OCI-LY1 (cell line): Measurements from ENCODE around the gene DCAF12.

Experiments used
- H2AFZ ChIP-seq: fragments of 200-600 bp; sonication (generic), shearing (Covaris generic); 2 replicates; pipeline ENCODE4 v1.6.0; 2014; ENCODE audit warnings: antibody characterized with exemption, mild to moderate bottlenecking, low read length
- H3F3A ChIP-seq: fragments of 200-600 bp; sonication (generic), shearing (Covaris generic); 2 replicates; pipeline ENCODE4 v1.6.0; 2014; ENCODE audit warnings: mild to moderate bottlenecking, antibody characterized with exemption, low read length, moderate library complexity; ENCODE audit not compliant: insufficient read depth
- H3K27ac ChIP-seq: fragments of 200-600 bp; sonication (generic); 2 replicates; pipeline ENCODE4 v1.5.1; 2014; ENCODE audit warnings: low read length, mixed run types, mild to moderate bottlenecking, low read depth; ENCODE audit not compliant: poor library complexity, severe bottlenecking
- H3K27me3 ChIP-seq: fragments of 200-600 bp; sonication (generic); 2 replicates; pipeline ENCODE4 v1.6.0; 2014; ENCODE audit warnings: antibody characterized with exemption, mild to moderate bottlenecking, low read length, moderate library complexity; ENCODE audit not compliant: insufficient read depth
- H3K36me3 ChIP-seq: fragments of 200-600 bp; sonication (generic); 2 replicates; pipeline ENCODE4 v1.6.1; 2014; ENCODE audit warnings: mild to moderate bottlenecking, antibody characterized with exemption, low read length, moderate library complexity, mixed read lengths; ENCODE audit not compliant: insufficient read depth
- H3K4me1 ChIP-seq: fragments of 200-600 bp; sonication (generic); 2 replicates; pipeline ENCODE4 v1.5.1; 2014; ENCODE audit warnings: mild to moderate bottlenecking, low read length, moderate library complexity; ENCODE audit not compliant: insufficient read depth, severe bottlenecking
- H3K4me2 ChIP-seq: fragments of 200-600 bp; sonication (generic), shearing (Covaris generic); 2 replicates; pipeline ENCODE4 v1.6.1; 2014; ENCODE audit warnings: low read length
- H3K4me3 ChIP-seq: fragments of 200-600 bp; sonication (generic); 2 replicates; pipeline ENCODE4 v1.5.1; 2014; ENCODE audit warnings: low read length, low read depth, mild to moderate bottlenecking, mixed read lengths; ENCODE audit not compliant: poor library complexity, severe bottlenecking
- H3K79me2 ChIP-seq: fragments of 200-600 bp; shearing (Covaris generic); 2 replicates; pipeline ENCODE4 v1.6.1; 2016; ENCODE audit warnings: mixed run types, low read length, mixed read lengths; ENCODE audit not compliant: insufficient read depth
- H3K9ac ChIP-seq: fragments of 200-600 bp; sonication (generic), shearing (Covaris generic); 2 replicates; pipeline ENCODE4 v1.6.1; 2014; ENCODE audit warnings: mild to moderate bottlenecking, low read length, mixed read lengths
- H3K9me2 ChIP-seq: fragments of 200-600 bp; sonication (generic), shearing (Covaris generic); 2 replicates; pipeline ENCODE4 v1.6.1; 2014; ENCODE audit warnings: low read depth, mild to moderate bottlenecking, low read length, mixed read lengths
- H3K9me3 ChIP-seq: fragments of 200-600 bp; shearing (Covaris generic); 2 replicates; pipeline ENCODE4 v1.6.1; 2014; ENCODE audit warnings: low read length, mixed read lengths
- H4K20me1 ChIP-seq: fragments of 200-600 bp; sonication (generic), shearing (Covaris generic); 2 replicates; pipeline ENCODE4 v1.6.0; 2016; ENCODE audit warnings: mild to moderate bottlenecking, low read length; ENCODE audit not compliant: insufficient read depth
- EZH2 ChIP-seq: fragments of 200-600 bp; sonication (generic), shearing (Covaris generic); IDR thresholded peaks from 2 replicates; pipeline ENCODE4 v1.8.0; 2017; ENCODE audit warnings: borderline replicate concordance, mixed run types, mild to moderate bottlenecking, antibody characterized with exemption, low read length, moderate library complexity, mixed read lengths
- TF ChIP-seq, protein P1 (sequence below): fragments of 200-600 bp; sonication (generic), shearing (Covaris generic); IDR thresholded peaks from 2 replicates; pipeline ENCODE4 v1.5.1; 2017; ENCODE audit warnings: mild to moderate bottlenecking, antibody characterized with exemption, low read length, moderate library complexity, mixed read lengths

DCAF12 gene

DNA sequence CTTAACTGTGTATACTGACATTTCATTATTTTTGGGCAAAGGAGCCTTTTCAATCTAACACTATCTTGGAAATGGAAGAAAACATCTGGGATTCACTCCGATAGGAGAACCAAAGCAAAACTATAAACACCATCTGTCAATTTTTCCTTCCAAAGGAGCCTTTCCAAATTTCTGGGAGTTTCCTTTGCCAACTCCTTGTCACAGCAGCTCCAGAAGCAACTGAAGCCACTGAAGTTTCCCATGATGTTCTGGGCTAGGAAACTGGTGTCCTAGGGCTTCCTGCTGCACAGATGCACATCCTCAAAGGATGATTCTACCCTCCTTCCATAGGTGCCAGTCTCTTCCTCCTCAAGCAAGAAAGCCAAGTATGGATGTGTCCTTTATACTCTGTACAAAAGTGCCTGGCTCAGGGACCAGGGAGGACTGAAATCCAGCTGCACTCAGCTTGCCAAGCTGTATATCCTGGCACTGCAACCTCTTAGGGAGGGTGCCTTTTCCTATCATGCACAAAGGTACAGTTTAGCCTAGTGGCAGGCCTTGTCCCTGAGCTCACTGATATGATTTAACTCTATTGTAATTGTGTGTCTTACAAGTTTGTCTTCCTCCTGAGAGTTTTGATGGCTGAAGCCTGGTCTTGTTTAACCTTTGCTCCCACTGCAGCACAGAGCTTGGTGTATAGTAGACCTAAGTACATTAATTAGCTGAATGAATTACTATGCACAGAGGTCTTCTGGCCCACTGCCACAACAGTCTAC is 43.9 kb upstream of the DCAF12 start:
- Histone ChIP-seq H4K20me1 (no peaks in the 10 kb centered on the region), H3K4me3 (no peak overlapping the region), H3K9ac (no peak overlapping the region), H3K9me3 (no peaks in the 10 kb centered on the region), H3K4me1 (peaks cover 13% of the 10 kb centered on the region), H3F3A (no peaks in the 10 kb centered on the region), H2AFZ (no peak overlapping the region), H3K36me3 (no peaks in the 10 kb centered on the region), H3K79me2 (no peaks in the 10 kb centered on the region), H3K4me2 (no peak overlapping the region), H3K27me3 (no peaks in the 10 kb centered on the region), H3K9me2 (no peaks in the 10 kb centered on the region), H3K27ac (no peak overlapping the region)
- TF ChIP-seq, protein P1, sequence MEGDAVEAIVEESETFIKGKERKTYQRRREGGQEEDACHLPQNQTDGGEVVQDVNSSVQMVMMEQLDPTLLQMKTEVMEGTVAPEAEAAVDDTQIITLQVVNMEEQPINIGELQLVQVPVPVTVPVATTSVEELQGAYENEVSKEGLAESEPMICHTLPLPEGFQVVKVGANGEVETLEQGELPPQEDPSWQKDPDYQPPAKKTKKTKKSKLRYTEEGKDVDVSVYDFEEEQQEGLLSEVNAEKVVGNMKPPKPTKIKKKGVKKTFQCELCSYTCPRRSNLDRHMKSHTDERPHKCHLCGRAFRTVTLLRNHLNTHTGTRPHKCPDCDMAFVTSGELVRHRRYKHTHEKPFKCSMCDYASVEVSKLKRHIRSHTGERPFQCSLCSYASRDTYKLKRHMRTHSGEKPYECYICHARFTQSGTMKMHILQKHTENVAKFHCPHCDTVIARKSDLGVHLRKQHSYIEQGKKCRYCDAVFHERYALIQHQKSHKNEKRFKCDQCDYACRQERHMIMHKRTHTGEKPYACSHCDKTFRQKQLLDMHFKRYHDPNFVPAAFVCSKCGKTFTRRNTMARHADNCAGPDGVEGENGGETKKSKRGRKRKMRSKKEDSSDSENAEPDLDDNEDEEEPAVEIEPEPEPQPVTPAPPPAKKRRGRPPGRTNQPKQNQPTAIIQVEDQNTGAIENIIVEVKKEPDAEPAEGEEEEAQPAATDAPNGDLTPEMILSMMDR: no peak
- no peak for TF ChIP-seq EZH2

GRCh38 chr9:34169125-34169524 is 42.6 kb upstream of the DCAF12 start:
- no peak overlapping the region for H3K27ac ChIP-seq

DNA sequence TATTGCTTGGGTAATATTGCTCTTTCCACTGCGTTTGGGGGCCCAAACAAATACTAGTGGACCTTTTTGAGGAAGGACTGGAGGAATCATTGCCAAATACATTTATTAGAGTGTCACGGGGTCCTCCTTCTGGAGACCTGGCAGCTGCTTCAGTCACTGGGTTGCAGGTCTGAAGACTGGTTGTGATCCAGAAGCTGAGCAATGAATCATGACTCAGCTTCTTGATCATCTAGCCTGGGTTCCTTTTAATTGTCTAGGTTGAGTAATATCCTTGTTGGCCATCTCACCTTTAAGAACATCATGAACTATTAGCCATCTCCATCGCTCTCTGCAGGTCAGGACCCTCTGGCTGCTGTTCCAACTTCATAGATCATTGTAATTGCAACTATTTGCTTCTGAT is 36.9 kb upstream of the DCAF12 start:
- H3K9me3 ChIP-seq: no peaks in the 10 kb centered on the region
- no peak overlapping the region for H2AFZ ChIP-seq
- H3K27me3 ChIP-seq: no peaks in the 10 kb centered on the region
- no peak overlapping the region for H3K27ac ChIP-seq
- no peaks in the 10 kb centered on the region for H3K36me3 ChIP-seq
- no peaks in the 10 kb centered on the region for H3F3A ChIP-seq
- no peaks in the 10 kb centered on the region for H3K4me1 ChIP-seq
- no peak overlapping the region for H3K4me3 ChIP-seq
- TF ChIP-seq, protein P1: no peak
- TF ChIP-seq EZH2: no peak
- no peaks in the 10 kb centered on the region for H3K9me2 ChIP-seq
- no peaks in the 10 kb centered on the region for H4K20me1 ChIP-seq
- H3K4me2 ChIP-seq: no peak overlapping the region
- no peaks in the 10 kb centered on the region for H3K79me2 ChIP-seq
- H3K9ac ChIP-seq: no peak overlapping the region

More at GRCh38 chr9:34169125-34169524, 42.6 kb upstream of the DCAF12 start:
- no peaks in the 10 kb centered on the region for H3K9me3 ChIP-seq
- no peaks in the 10 kb centered on the region for H3F3A ChIP-seq
- H3K9me2 ChIP-seq: no peaks in the 10 kb centered on the region
- H2AFZ ChIP-seq: no peak overlapping the region
- no peak overlapping the region for H3K9ac ChIP-seq
- no peaks in the 10 kb centered on the region for H3K79me2 ChIP-seq
- H4K20me1 ChIP-seq: no peaks in the 10 kb centered on the region
- H3K4me1 ChIP-seq: peaks cover 13% of the 10 kb centered on the region
- no peaks in the 10 kb centered on the region for H3K27me3 ChIP-seq
- H3K4me2 ChIP-seq: no peak overlapping the region
- H3K36me3 ChIP-seq: no peaks in the 10 kb centered on the region
- H3K4me3 ChIP-seq: no peak overlapping the region
- TF ChIP-seq, protein P1: no peak
- no peak for TF ChIP-seq EZH2
